DND-41 (cell line): Measurements from ENCODE around the gene MKX.

Experiments used
- EZH2 ChIP-seq: IDR thresholded peaks from 3 replicates; pipeline ENCODE4 v1.6.1; 2012; ENCODE audit warnings: borderline replicate concordance, low read depth, mild to moderate bottlenecking, moderate library complexity, low read length, inconsistent platforms; ENCODE audit not compliant: severe bottlenecking
- TF ChIP-seq, protein P1 (sequence below): IDR thresholded peaks from 2 replicates; pipeline ENCODE4 v1.5.1; 2012; ENCODE audit warnings: borderline replicate concordance, low read length, moderate library complexity, mild to moderate bottlenecking; ENCODE audit not compliant: poor library complexity, severe bottlenecking; ENCODE audit errors: extremely low read depth

DNA sequence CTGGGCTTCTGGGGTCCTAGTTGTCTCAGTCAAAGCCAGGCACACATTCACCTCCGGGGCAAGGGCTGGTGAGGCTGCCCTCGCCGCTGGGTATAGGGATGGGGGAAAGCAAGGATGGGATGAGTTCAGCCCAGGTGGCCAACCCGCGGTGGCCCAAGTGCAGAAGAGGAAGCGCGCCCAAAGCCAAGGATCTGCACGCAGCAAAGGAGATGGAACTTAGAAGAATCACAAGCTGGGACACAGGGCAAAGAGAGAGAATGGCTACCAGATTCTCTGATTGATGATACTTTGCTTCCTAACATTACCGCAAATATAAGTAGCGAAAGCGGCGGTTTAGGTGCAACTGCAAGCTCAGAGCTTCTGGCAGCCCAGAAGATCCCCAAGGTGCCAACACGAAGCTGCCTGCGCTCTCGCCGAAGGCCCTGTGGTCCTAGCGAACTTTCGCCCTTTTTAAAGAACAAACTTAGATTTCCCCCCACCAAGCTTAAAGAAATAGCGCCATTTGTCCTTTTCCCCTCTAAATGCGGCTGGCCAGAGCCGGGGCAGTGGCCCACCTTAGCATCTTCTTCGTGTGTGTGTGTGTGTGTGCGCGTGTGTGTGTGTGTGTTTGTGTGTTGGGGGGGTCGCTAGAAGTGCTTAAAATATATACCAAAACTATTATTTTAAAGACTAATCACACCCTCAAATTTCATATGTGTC is 927 bp upstream of the MKX start:
- TF ChIP-seq, protein P1, sequence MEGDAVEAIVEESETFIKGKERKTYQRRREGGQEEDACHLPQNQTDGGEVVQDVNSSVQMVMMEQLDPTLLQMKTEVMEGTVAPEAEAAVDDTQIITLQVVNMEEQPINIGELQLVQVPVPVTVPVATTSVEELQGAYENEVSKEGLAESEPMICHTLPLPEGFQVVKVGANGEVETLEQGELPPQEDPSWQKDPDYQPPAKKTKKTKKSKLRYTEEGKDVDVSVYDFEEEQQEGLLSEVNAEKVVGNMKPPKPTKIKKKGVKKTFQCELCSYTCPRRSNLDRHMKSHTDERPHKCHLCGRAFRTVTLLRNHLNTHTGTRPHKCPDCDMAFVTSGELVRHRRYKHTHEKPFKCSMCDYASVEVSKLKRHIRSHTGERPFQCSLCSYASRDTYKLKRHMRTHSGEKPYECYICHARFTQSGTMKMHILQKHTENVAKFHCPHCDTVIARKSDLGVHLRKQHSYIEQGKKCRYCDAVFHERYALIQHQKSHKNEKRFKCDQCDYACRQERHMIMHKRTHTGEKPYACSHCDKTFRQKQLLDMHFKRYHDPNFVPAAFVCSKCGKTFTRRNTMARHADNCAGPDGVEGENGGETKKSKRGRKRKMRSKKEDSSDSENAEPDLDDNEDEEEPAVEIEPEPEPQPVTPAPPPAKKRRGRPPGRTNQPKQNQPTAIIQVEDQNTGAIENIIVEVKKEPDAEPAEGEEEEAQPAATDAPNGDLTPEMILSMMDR: no peak
- no peak for TF ChIP-seq EZH2
